Osteocyte (in vitro differentiated cells): ENCODE results near the gene APOC4. TPM values are rescaled to one million over a fixed set of nuclear protein-coding genes. Genes with fewer than 3 reads are reported as not detected.

Source experiments
- DNase-seq: peaks from one replicate; pipeline ENCODE4 v3.0.0; 2021; ENCODE audit warnings: mixed read lengths; ENCODE audit not compliant: unreplicated experiment; ENCODE audit errors: extremely low spot score
- H3K27ac Mint-ChIP-seq: one replicate; pipeline ENCODE4 v1.8.0; 2021; ENCODE audit warnings: mild to moderate bottlenecking, mixed read lengths; ENCODE audit not compliant: unreplicated experiment
- H3K27me3 Mint-ChIP-seq: one replicate; pipeline ENCODE4 v1.8.0; 2021; ENCODE audit warnings: mixed read lengths; ENCODE audit not compliant: unreplicated experiment
- H3K36me3 Mint-ChIP-seq: one replicate; pipeline ENCODE4 v1.8.0; 2021; ENCODE audit warnings: mixed read lengths; ENCODE audit not compliant: unreplicated experiment
- H3K4me1 Mint-ChIP-seq: one replicate; pipeline ENCODE4 v1.8.0; 2021; ENCODE audit warnings: mixed read lengths; ENCODE audit not compliant: unreplicated experiment
- H3K4me3 Mint-ChIP-seq: one replicate; pipeline ENCODE4 v1.8.0; 2021; ENCODE audit warnings: mild to moderate bottlenecking, moderate library complexity, mixed read lengths; ENCODE audit not compliant: unreplicated experiment
- H3K9me3 Mint-ChIP-seq: one replicate; pipeline ENCODE4 v1.8.0; 2021; ENCODE audit warnings: mixed read lengths; ENCODE audit not compliant: unreplicated experiment
- total RNA-seq: library from RNA; stranded (reverse); gene quantifications from 2 replicates; pipeline ENCODE4 v1.2.1, GENCODE V29; 2021
- TF ChIP-seq, protein P1 (sequence below): fragments of 200-600 bp; sonication (generic); IDR thresholded peaks from 2 replicates; pipeline ENCODE4 v1.5.0; 2021; ENCODE audit warnings: antibody characterized with exemption, mild to moderate bottlenecking, moderate library complexity

APOC4 gene
- total RNA-seq, 1 donor from 2014 or later = not detected

DNA sequence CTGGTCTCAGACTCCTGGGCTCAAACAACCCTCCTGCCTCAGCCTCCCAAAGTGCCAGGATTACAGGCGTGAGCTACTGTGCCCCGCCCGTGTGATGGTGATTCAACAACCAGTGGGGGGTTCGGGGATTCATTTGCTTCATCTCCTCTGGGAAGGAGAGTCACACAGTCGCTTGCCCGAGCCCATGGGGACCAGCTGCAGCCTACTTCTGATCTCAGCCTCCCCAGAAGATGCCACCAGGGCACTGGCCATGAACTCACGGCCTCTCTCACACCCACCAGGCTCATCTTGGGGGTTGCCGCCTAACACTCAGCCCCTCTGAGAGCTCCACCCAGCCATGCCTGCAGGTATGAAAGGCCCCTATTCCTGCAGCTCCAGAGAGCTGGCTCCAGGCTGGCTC, 44.2 kb upstream of the APOC4 start:
- H3K4me1 Mint-ChIP-seq = no peaks in the 10 kb centered on the region
- no peak overlapping the region for H3K27ac Mint-ChIP-seq
- no peaks in the 10 kb centered on the region for H3K27me3 Mint-ChIP-seq
- H3K36me3 Mint-ChIP-seq = peaks cover 24% of the 10 kb centered on the region
- H3K4me3 Mint-ChIP-seq = no peak overlapping the region
- DNase-seq = no peak
- H3K9me3 Mint-ChIP-seq = no peaks in the 10 kb centered on the region
- TF ChIP-seq, protein P1, sequence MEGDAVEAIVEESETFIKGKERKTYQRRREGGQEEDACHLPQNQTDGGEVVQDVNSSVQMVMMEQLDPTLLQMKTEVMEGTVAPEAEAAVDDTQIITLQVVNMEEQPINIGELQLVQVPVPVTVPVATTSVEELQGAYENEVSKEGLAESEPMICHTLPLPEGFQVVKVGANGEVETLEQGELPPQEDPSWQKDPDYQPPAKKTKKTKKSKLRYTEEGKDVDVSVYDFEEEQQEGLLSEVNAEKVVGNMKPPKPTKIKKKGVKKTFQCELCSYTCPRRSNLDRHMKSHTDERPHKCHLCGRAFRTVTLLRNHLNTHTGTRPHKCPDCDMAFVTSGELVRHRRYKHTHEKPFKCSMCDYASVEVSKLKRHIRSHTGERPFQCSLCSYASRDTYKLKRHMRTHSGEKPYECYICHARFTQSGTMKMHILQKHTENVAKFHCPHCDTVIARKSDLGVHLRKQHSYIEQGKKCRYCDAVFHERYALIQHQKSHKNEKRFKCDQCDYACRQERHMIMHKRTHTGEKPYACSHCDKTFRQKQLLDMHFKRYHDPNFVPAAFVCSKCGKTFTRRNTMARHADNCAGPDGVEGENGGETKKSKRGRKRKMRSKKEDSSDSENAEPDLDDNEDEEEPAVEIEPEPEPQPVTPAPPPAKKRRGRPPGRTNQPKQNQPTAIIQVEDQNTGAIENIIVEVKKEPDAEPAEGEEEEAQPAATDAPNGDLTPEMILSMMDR = no peak

DNA sequence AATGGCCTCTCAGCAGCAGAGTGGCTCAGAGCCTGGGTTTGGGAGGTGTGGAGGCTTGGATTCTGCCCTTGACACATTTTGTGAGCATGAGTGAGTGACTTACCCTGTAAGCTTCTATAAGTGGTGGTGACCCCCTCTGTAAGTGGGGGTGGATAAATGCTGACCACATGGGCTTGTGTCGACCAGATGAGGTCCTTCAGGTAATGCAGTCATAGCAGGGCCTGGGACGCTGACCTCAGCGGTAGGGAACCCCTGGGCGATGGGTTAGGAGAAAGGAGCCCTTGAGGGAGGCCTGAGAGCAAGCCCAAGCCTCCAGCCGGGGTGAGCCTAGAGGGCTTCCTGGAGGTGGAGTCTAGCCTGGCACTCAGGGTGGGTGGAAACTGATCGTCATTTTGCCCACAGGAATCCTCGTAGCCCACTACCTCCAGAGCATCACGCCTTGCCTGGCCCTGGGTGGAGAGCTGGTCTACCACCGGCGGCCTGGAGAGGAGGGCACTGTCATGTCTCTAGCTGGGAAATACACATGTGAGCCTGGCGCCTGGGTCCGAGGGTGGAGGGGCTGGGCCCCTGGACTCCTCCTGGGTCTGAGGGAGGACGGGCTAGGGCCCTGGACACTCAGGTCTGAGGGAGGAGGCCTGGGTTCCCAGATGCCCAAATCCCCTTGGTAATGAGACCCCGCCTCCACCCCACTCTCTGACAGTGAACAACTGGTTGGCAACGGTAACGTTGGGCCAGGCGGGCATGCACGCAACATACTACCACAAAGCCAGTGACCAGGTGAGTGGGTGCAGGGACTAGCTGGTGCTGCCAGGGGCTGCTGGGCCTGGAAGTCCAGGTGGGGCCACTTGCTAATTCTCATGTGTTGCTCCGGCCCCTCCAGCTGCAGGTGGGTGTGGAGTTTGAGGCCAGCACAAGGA, 41.5 kb upstream of the APOC4 start:
- Mint-ChIP-seq H3K36me3 (peaks cover 16% of the 10 kb centered on the region), H3K4me1 (peaks cover 10% of the 10 kb centered on the region), H3K27ac (no peak overlapping the region), H3K4me3 (no peak overlapping the region), H3K9me3 (no peaks in the 10 kb centered on the region), H3K27me3 (no peaks in the 10 kb centered on the region)
- DNase-seq = no peak
- TF ChIP-seq, protein P1 = no peak

DNA sequence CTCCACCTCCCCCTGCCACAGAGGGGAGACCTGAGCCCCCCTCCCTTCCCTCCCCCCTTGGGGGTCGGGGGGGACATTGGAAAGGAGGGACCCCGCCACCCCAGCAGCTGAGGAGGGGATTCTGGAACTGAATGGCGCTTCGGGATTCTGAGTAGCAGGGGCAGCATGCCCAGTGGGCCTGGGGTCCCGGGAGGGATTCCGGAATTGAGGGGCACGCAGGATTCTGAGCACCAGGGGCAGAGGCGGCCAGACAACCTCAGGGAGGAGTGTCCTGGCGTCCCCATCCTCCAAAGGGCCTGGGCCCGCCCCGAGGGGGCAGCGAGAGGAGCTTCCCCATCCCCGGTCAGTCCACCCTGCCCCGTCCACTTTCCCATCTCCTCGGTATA, 38.8 kb upstream of the APOC4 start:
- no peak for DNase-seq
- TF ChIP-seq, protein P1 = no peak
- H3K36me3 Mint-ChIP-seq = peaks cover 9% of the 10 kb centered on the region
- no peaks in the 10 kb centered on the region for H3K9me3 Mint-ChIP-seq
- no peak overlapping the region for H3K4me3 Mint-ChIP-seq
- peaks cover 19% of the 10 kb centered on the region for H3K4me1 Mint-ChIP-seq
- H3K27ac Mint-ChIP-seq = no peak overlapping the region
- peaks cover 3% of the 10 kb centered on the region for H3K27me3 Mint-ChIP-seq

DNA sequence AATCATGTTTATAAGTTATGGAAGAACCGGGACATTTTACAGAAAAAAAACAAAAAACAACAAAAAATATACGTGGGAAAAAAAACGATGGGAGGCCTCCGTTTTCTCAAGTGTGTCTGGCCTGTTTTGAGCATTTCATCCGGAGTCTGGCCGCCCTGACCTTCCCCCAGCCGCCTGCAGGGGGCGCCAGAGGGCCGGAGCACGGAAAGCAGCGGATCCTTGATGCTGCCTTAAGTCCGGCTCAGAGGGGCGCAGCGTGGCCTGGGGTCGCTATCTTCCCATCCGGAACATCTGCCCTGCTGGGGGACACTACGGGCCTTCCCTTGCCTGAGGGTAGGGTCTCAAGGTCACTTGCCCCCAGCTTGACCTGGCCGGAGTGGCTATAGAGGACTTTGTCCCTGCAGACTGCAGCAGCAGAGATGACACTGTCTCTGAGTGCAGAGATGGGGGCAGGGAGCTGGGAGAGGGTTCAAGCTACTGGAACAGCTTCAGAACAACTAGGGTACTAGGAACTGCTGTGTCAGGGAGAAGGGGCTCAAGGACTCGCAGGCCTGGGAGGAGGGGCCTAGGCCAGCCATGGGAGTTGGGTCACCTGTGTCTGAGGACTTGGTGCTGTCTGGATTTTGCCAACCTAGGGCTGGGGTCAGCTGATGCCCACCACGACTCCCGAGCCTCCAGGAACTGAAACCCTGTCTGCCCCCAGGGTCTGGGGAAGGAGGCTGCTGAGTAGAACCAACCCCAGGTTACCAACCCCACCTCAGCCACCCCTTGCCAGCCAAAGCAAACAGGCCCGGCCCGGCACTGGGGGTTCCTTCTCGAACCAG, 38.2 kb upstream of the APOC4 start:
- DNase-seq = peak; percentile 93
- H3K4me3 Mint-ChIP-seq = no peak overlapping the region
- peaks cover 9% of the 10 kb centered on the region for H3K36me3 Mint-ChIP-seq
- H3K4me1 Mint-ChIP-seq = peaks cover 19% of the 10 kb centered on the region
- H3K9me3 Mint-ChIP-seq = no peaks in the 10 kb centered on the region
- H3K27me3 Mint-ChIP-seq = peaks cover 3% of the 10 kb centered on the region
- TF ChIP-seq, protein P1 = peak; percentile 99
- no peak overlapping the region for H3K27ac Mint-ChIP-seq
